Forelimb muscle (tissue), 1 donor: Measurements from ENCODE around the gene SMIM44. TPM values are rescaled to one million over a fixed set of nuclear protein-coding genes. Genes with fewer than 3 reads are reported as not detected.

Source experiments
- DNase-seq: peaks from one replicate; pipeline ENCODE4 v3.0.0-alpha.2; 2013; ENCODE audit warnings: low read depth
- polyA plus RNA-seq: library from polyadenylated mRNA; unstranded; fragments of 120-200 nt; gene quantifications from one replicate; pipeline ENCODE4 v1.2.1, GENCODE V29; 2013; ENCODE audit not compliant: insufficient read length

Gene SMIM44
- polyA plus RNA-seq, 1 donor, result not detected

GRCh38 chr19:3500429-3501101, 17.3 kb upstream of the SMIM44 start, which contains the start of gene DOHH:
Gene DOHH, minus strand, starts transcription at chr19:3500674. Its CDS starts 3,860 bp downstream, at chr19:3496814.
- DNase-seq, result peak; percentile 94

DNA sequence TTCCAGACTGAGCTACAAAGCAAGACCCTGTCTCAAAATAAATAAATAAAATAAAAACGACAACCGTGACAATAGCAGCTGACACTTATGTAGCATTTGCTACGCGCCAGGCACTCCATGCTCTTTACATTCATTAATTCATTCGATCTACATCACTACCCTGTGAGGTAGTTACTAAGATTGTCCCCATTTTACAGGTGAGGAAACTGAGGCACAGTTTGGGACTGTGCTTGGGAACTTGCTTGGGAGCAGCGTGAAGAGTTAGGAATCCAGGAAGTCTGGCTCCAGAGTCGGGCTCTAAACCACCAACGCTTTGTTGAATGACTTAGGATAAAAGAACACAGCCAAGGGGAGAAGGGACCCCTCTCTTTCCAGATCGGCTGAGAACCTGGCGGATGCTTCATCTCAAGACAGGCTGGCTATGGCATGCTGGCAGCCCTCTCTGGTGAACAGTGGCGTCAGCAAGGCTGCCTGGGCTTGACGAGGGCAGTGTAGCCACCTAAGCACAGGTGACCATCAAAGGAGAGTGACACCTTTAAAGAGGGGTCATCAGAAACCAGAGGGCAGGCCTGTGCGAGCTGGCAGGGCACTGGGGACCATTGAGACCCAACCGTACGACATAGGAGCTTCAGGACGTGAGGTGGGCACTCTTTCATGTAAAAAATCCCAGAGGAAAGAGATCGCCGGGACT, 16.6 kb upstream of the SMIM44 start:
- DNase-seq, result no peak

DNA sequence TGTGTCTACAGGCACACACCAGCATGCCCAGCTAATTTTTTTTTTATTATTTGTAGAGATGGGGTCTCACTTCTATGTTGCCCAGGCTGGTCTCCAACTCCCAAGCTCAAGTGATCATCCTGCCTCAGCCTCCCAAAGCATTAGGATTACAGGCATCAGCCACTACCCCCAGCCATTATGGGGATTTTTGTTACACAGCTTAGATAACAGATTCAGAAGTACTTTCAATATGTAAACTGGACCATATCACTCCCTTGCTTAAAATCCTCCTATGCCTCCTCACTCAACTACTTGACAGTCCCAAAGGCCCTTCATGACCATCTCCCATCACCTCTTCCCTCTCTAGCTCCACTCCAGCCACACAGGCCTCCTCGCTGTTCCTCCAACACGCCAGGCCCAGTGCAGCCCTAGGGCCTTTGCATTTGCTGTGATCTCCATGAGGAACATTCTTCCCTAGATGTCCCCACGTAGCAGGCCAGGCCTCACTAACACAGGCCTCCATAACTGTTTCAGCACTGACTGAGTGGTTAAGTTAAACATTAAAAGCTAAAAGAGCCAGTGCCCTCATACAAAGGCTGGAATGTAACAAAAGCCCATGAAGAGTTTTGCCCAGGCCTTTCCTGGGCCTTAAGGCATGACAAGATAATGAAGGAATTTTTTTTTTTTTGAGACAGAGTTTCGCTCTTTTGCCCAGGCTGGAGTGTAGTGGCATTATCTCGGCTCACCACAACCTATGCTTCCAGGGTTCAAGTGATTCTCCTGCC, 14.7 kb upstream of the SMIM44 start:
- DNase-seq, result no peak

DNA sequence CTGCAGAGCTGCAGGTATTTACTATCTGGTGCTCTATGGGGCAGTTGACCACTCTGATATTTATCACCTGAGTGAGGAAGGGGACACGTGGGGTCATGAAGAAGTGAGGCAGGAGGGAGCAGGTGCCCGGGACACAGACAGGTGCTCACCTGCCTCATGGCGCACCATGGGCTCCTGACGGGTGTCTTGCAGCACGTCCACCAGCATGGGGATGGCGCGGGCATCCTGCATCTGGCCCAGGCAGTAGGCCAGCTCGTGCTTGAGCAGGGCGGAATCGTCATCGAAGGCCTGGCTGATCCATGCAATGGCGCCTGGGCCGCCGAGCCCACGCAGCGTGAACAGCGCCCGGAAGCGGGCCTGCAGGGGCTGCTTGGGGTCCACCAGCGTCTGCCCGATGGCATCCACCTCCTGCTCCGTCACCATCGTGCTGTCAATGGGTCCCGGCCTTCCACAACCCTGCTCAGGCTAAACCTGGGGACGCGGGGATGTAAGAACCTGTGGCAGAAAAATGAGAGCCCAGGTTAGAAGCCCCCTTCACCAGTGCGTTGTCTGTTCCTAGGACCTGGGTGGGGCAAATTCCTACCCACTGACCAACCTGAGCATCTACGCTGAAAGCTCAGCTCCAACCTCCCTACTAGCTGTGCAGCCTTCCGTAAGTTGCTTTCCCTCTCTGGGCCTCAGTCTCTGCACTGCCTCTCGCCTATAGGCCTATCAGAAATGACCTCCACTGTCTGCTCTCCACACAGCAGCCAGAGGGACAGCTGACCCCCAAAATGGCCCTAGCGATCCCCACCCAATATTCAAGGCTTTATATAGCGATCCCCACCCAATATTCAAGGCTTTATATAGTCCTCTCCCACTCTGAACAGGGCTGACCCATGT, 13.4 kb upstream of the SMIM44 start:
- no peak for DNase-seq

GRCh38 chr19:3494559-3494958, 11.3 kb upstream of the SMIM44 start:
- no peak for DNase-seq

GRCh38 chr19:3494051-3494450, 10.8 kb upstream of the SMIM44 start:
- DNase-seq, result no peak

GRCh38 chr19:3493651-3494050, 10.4 kb upstream of the SMIM44 start:
- DNase-seq, result no peak

- DNase-seq, result no peak
These were observed 9.7 kb upstream of the SMIM44 start for GRCh38 chr19:3492919-3493318.

GRCh38 chr19:3492131-3492839, 9.0 kb upstream of the SMIM44 start:
- no peak for DNase-seq

- DNase-seq, result no peak
These were observed 8.3 kb upstream of the SMIM44 start for GRCh38 chr19:3491396-3492119.

- no peak for DNase-seq
These were observed 575 bp downstream of the SMIM44 start for GRCh38 chr19:3482507-3483225.

DNA sequence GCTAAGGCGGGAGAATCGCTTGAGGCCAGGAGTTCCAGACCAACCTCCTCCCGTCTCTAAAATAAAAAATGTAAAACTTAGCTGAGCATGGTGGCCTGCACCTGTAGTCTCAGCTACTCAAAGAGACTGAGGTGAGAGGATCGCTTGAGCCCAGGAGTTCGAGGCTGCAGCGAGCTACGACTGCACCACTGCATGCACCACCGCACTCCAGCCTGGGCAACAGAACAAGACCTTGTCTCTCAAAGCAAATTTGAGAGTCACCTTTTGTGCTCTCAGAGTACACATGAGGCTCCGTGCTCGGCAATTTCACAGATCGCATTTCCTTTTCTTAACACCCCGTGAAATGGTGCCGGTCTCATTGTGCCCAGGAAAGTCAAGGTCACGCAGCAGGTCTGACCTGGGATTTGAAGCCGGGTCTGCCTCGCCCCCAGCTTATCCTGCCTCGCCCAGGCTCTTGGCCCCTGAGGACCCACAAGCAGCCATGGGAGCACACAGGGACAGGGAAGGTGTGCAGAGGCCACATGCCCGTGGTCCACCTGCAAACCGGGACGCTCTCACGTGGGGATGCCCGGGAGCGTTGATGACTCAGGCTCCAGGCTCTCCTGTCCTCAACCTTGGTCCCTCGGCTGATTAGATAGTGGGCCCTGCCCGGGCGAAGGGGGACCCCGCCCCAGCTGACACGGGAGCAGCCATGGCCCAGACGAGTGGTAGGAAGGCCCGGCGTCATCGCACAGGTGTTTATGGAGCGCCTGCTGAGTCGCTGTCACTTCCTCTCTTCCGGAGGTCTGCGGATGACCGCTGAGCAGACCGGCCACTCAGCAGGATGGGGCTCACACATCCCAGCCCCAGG, 1.8 kb downstream of the SMIM44 start:
- no peak for DNase-seq

DNA sequence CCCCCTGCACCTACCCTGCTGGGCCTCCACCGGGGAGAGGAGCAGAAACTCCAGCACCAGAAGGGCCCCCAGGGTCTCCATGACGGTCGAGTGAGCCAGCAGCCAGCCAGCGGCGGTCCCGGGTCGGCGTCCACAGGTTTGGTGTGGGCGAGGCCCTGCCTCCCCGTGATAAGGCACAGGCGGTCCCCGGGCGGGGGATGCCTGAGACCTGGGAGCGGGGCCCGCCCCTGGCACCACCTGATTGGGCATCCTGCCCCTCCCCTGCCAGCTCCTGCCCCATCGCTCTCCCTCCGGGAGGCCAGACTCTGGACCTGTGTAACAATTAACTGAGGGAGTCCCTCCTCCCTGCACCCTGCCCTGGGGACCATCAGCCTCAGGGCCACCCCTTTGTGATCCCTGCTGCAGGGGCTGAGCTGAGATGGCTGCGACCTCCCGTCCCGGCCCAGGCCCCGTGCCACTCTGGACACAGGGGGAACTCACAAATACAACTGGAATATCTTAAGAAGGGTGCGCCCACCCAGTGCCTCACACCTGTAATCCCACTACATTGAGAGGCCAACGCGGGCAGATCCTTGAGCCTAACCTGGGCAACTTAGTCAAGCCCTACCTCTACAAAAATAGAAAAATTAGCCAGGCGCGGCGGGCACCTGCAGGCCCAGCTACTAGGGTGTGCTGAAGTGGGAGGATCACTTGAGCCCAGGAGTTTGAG, 2.7 kb downstream of the SMIM44 start, which contains the start of gene SMIM24:
Gene SMIM24 (minus strand): TSS at position 143 of the 709 bp plus-strand sequence. CDS start 62 bp downstream, at position 81.
- no peak for DNase-seq

GRCh38 chr19:3479834-3480215, 3.4 kb downstream of the SMIM44 start:
- DNase-seq, result no peak

GRCh38 chr19:3479177-3479833, 3.9 kb downstream of the SMIM44 start:
- DNase-seq, result no peak

- DNase-seq, result no peak
These were observed 4.6 kb downstream of the SMIM44 start for GRCh38 chr19:3478409-3479176.

GRCh38 chr19:3477951-3478350, 5.3 kb downstream of the SMIM44 start:
- DNase-seq, result no peak
